B cell (primary cell): Measurements from ENCODE around the gene BRICD5. TPM values are rescaled to one million over a fixed set of nuclear protein-coding genes. Genes with fewer than 3 reads are reported as not detected.

Experiments
- ATAC-seq: fragments of 200-7000 bp; cut with Tn5 transposase; one replicate; pipeline ENCODE4 v1.10.0; 2021; ENCODE audit warnings: low read depth, mild to moderate bottlenecking, moderate number of reproducible peaks, moderate library complexity
- CTCF ChIA-PET: fragments of 350-600 bp; sonication (Branson Sonifier 250); formaldehyde crosslinking; loops from one replicate; lab custom pipeline; 2021; ENCODE audit warnings: antibody characterized with exemption, inconsistent platforms; lab: Charles Lee
- POLR2A ChIA-PET: fragments of 350-600 bp; sonication (Branson Sonifier 250); formaldehyde crosslinking; loops from one replicate; lab custom pipeline; 2021; ENCODE audit warnings: antibody characterized with exemption; lab: Charles Lee
- DNase-seq: peaks from one replicate; pipeline ENCODE4 v3.0.0; 2013
- H2AFZ ChIP-seq: 2 replicates; pipeline ENCODE4 v1.6.1; 2012; ENCODE audit warnings: mild to moderate bottlenecking, low read depth, low read length; ENCODE audit not compliant: insufficient read depth, poor library complexity, severe bottlenecking
- H3K27ac ChIP-seq, 2 donors: 1 replicate in 1 of 2; 2 replicates in 1 of 2; pipeline ENCODE4 v1.5.1; 2012 to 2013; ENCODE audit warnings: low read length in 2 of 2, mild to moderate bottlenecking in 2 of 2, moderate library complexity in 1 of 2
- H3K27me3 ChIP-seq, 4 experiments: fragments of 200-600 bp in 1 of 4; sonication (generic) in 1 of 4; replicated peaks in 1 of 4; 1 replicate in 2 of 4; 2 replicates in 2 of 4; pipeline versions ENCODE4 v1.6.1 to v1.7.0; 2013 to 2016; ENCODE audit warnings: low read length in 3 of 4, mild to moderate bottlenecking in 2 of 4, mixed read lengths in 1 of 4, moderate library complexity in 1 of 4; ENCODE audit not compliant: insufficient read depth in 4 of 4, control insufficient read depth in 3 of 4; ENCODE audit errors: control extremely low read depth in 1 of 4
- H3K36me3 ChIP-seq, 2 experiments: replicated peaks in 1 of 2; 1 replicate in 1 of 2; 2 replicates in 1 of 2; pipeline versions ENCODE4 v1.6.1 to v1.7.1; 2013; ENCODE audit warnings: low read length in 1 of 2; ENCODE audit not compliant: insufficient read depth in 2 of 2, control insufficient read depth in 1 of 2; ENCODE audit errors: control extremely low read depth in 1 of 2, extremely low read depth in 1 of 2
- H3K4me1 ChIP-seq, 2 donors: fragments of 200-600 bp in 1 of 2; sonication (generic) in 1 of 2; 1 replicate in 1 of 2; 2 replicates in 1 of 2; pipeline versions ENCODE4 v1.5.1 to v1.6.1; 2013 to 2017; ENCODE audit warnings: low read length in 2 of 2; ENCODE audit not compliant: control insufficient read depth in 2 of 2, insufficient read depth in 2 of 2
- H3K4me2 ChIP-seq: replicated peaks from 2 replicates; pipeline ENCODE3; 2012; ENCODE audit warnings: mild to moderate bottlenecking, low read depth, low read length; ENCODE audit not compliant: poor library complexity, severe bottlenecking
- H3K4me3 ChIP-seq, 5 experiments: fragments of 200-600 bp in 1 of 5; sonication (generic) in 1 of 5; 1 replicate in 3 of 5; 2 replicates in 2 of 5; pipeline versions ENCODE4 v1.5.1 to v1.7.0; 2011 to 2016; ENCODE audit warnings: low read length in 4 of 5, mild to moderate bottlenecking in 4 of 5, low read depth in 2 of 5, control low read depth in 1 of 5, moderate library complexity in 1 of 5; ENCODE audit not compliant: insufficient read depth in 1 of 5; ENCODE audit errors: control extremely low read depth in 1 of 5, extremely low read depth in 1 of 5
- H3K79me2 ChIP-seq: fragments of 200-600 bp; sonication (generic); one replicate; pipeline ENCODE4 v1.6.0; 2016; ENCODE audit warnings: low read length; ENCODE audit not compliant: control insufficient read depth, insufficient read depth
- H3K9ac ChIP-seq: fragments of 200-600 bp; sonication (generic); 2 replicates; pipeline ENCODE4 v1.6.1; 2017; ENCODE audit warnings: mild to moderate bottlenecking, low read length, moderate library complexity
- H3K9me3 ChIP-seq, 3 donors: one replicate each; pipeline versions ENCODE4 v1.6.1 to v1.7.1; 2013; ENCODE audit warnings: low read length in 2 of 3; ENCODE audit not compliant: control insufficient read depth in 2 of 3, insufficient read depth in 1 of 3; ENCODE audit errors: control extremely low read depth in 1 of 3
- H4K20me1 ChIP-seq: 2 replicates; pipeline ENCODE4 v1.6.0; 2012; ENCODE audit warnings: mild to moderate bottlenecking, low read length; ENCODE audit not compliant: insufficient read depth, control insufficient read depth, poor library complexity, severe bottlenecking
- H3K27ac Mint-ChIP-seq: one replicate; pipeline ENCODE4 v1.8.0; 2021; ENCODE audit warnings: mixed read lengths
- H3K27me3 Mint-ChIP-seq: one replicate; pipeline ENCODE4 v1.8.0; 2021; ENCODE audit warnings: mixed read lengths
- H3K4me1 Mint-ChIP-seq: one replicate; pipeline ENCODE4 v1.8.0; 2021; ENCODE audit warnings: mixed read lengths
- H3K4me3 Mint-ChIP-seq: one replicate; pipeline ENCODE4 v1.8.0; 2021; ENCODE audit warnings: mixed read lengths
- H3K9me3 Mint-ChIP-seq: one replicate; pipeline ENCODE4 v1.8.0; 2022; ENCODE audit warnings: mixed read lengths; ENCODE audit not compliant: insufficient read depth
- CTCF ChIP-seq: fragments of 200-600 bp; IDR thresholded peaks from one replicate; pipeline ENCODE4 v1.8.0; 2022; ENCODE audit warnings: antibody characterized with exemption, mild to moderate bottlenecking
- EZH2 ChIP-seq: IDR thresholded peaks from 2 replicates; pipeline ENCODE4 v1.6.1; 2012; ENCODE audit warnings: borderline replicate concordance, low read depth, mild to moderate bottlenecking, moderate library complexity, low read length; ENCODE audit not compliant: insufficient read depth, poor library complexity, severe bottlenecking
- WGBS: methylation state at CpG from one replicate; pipeline ENCODE4 v1.1.5; 2013; ENCODE audit warnings: missing lambda C conversion rate; ENCODE audit not compliant: insufficient coverage; 5-methylcytosine and 5-hydroxymethylcytosine counted together
- intact Hi-C: fragments of 100-400 bp; cut with micrococcal nuclease; formaldehyde crosslinking; loops from one replicate; pipeline ENCODE4 v1.10.0; 2022
- polyA plus RNA-seq: library from polyadenylated mRNA; depleted of rRNA; stranded (reverse); fragments of >200 nt; gene quantifications from 2 replicates; pipeline ENCODE4 v1.2.3, GENCODE V29; 2012
- total RNA-seq, 2 donors: library from RNA; stranded (reverse); fragments of 120-200 nt in 1 of 2; gene quantifications; 1 replicate in 1 of 2; 2 replicates in 1 of 2; pipeline versions ENCODE4 v1.2.3 to v1.2.4, GENCODE V29; 2013 to 2022

The BRICD5 gene
- total and polyA plus RNA-seq, 2 donors (not counting 1 experiment from before 2014, with no cell fraction given): 11.9 to 18.3 TPM

- H3K4me2 ChIP-seq: no peak overlapping the region
- POLR2A ChIA-PET: no interaction called here
- H3K27ac ChIP-seq: no peak overlapping the region
- 99% methylated on average over 16 of the region's 17 CpGs for WGBS
- CTCF ChIA-PET: no interaction called here
- no peak for TF ChIP-seq EZH2
- TF ChIP-seq CTCF: no peak
- Mint-ChIP-seq H3K27ac (no peak overlapping the region), H3K4me3 (no peak overlapping the region), H3K4me1 (no peaks in the 10 kb centered on the region), H3K27me3 (no peaks in the 10 kb centered on the region), H3K9me3 (no peaks in the 10 kb centered on the region)
- ATAC-seq (no peak), DNase-seq (no peak)
- peaks cover 60% of the 10 kb centered on the region for H3K79me2 ChIP-seq
- peaks cover 0 to 26% of the 10 kb centered on the region in 2 experiments for H3K36me3 ChIP-seq
- no peak overlapping the region for H3K9ac ChIP-seq
- peaks cover 36% of the 10 kb centered on the region for H4K20me1 ChIP-seq
- H3K9me3 ChIP-seq: peaks cover 0 to 14% (median 0%) of the 10 kb centered on the region in 3 donors
- no peaks in the 10 kb centered on the region for H3K27me3 ChIP-seq
- intact Hi-C loops: no loop called here
- H3K4me3 ChIP-seq: no peak overlapping the region
- no peak overlapping the region for H2AFZ ChIP-seq
- peaks cover 0 to 3% of the 10 kb centered on the region in 2 donors for H3K4me1 ChIP-seq
Measured at GRCh38 chr16:2166263-2167067, 44.2 kb downstream of the BRICD5 start.

- DNase-seq (no peak), ATAC-seq (no peak)
- ChIA-PET POLR2A (no interaction called here), CTCF (no interaction called here)
- no peak overlapping the region for H3K4me3 ChIP-seq
- Mint-ChIP-seq H3K27ac (no peak overlapping the region), H3K9me3 (no peaks in the 10 kb centered on the region), H3K27me3 (no peaks in the 10 kb centered on the region), H3K4me1 (peaks cover 2% of the 10 kb centered on the region), H3K4me3 (no peak overlapping the region)
- H3K36me3 ChIP-seq: peaks cover 0 to 26% of the 10 kb centered on the region in 2 experiments
- WGBS: 98% methylated on average over 12 of the region's 12 CpGs
- peaks cover 66% of the 10 kb centered on the region for H3K79me2 ChIP-seq
- H3K9me3 ChIP-seq: peaks cover 0 to 14% (median 0%) of the 10 kb centered on the region in 3 donors
- no peak overlapping the region for H3K4me2 ChIP-seq
- no peaks in the 10 kb centered on the region for H3K27me3 ChIP-seq
- no peak overlapping the region for H3K9ac ChIP-seq
- intact Hi-C loops: no loop called here
- H2AFZ ChIP-seq: no peak overlapping the region
- no peak overlapping the region for H3K27ac ChIP-seq
- peaks cover 41% of the 10 kb centered on the region for H4K20me1 ChIP-seq
- TF ChIP-seq CTCF (no peak), EZH2 (no peak)
- peaks cover 0 to 4% of the 10 kb centered on the region in 2 donors for H3K4me1 ChIP-seq
Measured at GRCh38 chr16:2165861-2166260, 44.8 kb downstream of the BRICD5 start.
